ENCODE data around the gene ALG5.

Gene ALG5

GRCh38 chr13:36999054-36999714 lies at the start of gene ALG5:
TSS of gene ALG5 (minus strand) at chr13:36999340. CDS start at chr13:36999300, 40 bp downstream.
- peak; percentile 72 for DNase-seq

GRCh38 chr13:37047846-37048245 lies 48.7 kb upstream of the ALG5 start:
- no peak for DNase-seq

- DNase-seq = no peak
Observed at GRCh38 chr13:37047032-37047431, 47.9 kb upstream of the ALG5 start.

- DNase-seq = no peak
Observed at GRCh38 chr13:37046062-37046461, 46.9 kb upstream of the ALG5 start.

- DNase-seq = no peak
Observed at GRCh38 chr13:37040789-37041188, 41.6 kb upstream of the ALG5 start.

- no peak for DNase-seq
Observed at GRCh38 chr13:37039896-37040295, 40.8 kb upstream of the ALG5 start.

- no peak for DNase-seq
Observed at GRCh38 chr13:37037241-37037640, 38.1 kb upstream of the ALG5 start.

GRCh38 chr13:37029617-37030016 lies 30.5 kb upstream of the ALG5 start:
- DNase-seq = no peak

GRCh38 chr13:37027639-37028038 lies 28.5 kb upstream of the ALG5 start:
- no peak for DNase-seq

- DNase-seq = no peak
Observed at GRCh38 chr13:37026771-37027170, 27.6 kb upstream of the ALG5 start.

GRCh38 chr13:37023871-37024270 lies 24.7 kb upstream of the ALG5 start:
- no peak for DNase-seq

GRCh38 chr13:37014609-37015008 lies 15.5 kb upstream of the ALG5 start:
- no peak for DNase-seq

GRCh38 chr13:37011788-37012187 lies 12.6 kb upstream of the ALG5 start:
- no peak for DNase-seq

- DNase-seq = no peak
Observed at GRCh38 chr13:37011002-37011401, 11.9 kb upstream of the ALG5 start.

- DNase-seq = no peak
Observed at GRCh38 chr13:37010424-37010823, 11.3 kb upstream of the ALG5 start.

- DNase-seq = no peak
Observed at GRCh38 chr13:37009692-37010091, 10.6 kb upstream of the ALG5 start.

GRCh38 chr13:37001921-37002250 lies 2.7 kb upstream of the ALG5 start:
- no peak for DNase-seq

- DNase-seq = no peak
Observed at GRCh38 chr13:36998624-36999041, 507 bp downstream of the ALG5 start.

- no peak for DNase-seq
Observed at GRCh38 chr13:36997716-36998427, 1.3 kb downstream of the ALG5 start.

- no peak for DNase-seq
Observed at GRCh38 chr13:36992362-36992761, 6.8 kb downstream of the ALG5 start.

- no peak for DNase-seq
Observed at GRCh38 chr13:36986462-36987240, 12.5 kb downstream of the ALG5 start.

GRCh38 chr13:36981156-36981743 lies 17.9 kb downstream of the ALG5 start:
- DNase-seq = peak; percentile 77

GRCh38 chr13:36979361-36980050 lies 19.6 kb downstream of the ALG5 start:
- DNase-seq = no peak
